ENCODE results near the gene AGPAT2.

- TF ChIP-seq, protein P1, sequence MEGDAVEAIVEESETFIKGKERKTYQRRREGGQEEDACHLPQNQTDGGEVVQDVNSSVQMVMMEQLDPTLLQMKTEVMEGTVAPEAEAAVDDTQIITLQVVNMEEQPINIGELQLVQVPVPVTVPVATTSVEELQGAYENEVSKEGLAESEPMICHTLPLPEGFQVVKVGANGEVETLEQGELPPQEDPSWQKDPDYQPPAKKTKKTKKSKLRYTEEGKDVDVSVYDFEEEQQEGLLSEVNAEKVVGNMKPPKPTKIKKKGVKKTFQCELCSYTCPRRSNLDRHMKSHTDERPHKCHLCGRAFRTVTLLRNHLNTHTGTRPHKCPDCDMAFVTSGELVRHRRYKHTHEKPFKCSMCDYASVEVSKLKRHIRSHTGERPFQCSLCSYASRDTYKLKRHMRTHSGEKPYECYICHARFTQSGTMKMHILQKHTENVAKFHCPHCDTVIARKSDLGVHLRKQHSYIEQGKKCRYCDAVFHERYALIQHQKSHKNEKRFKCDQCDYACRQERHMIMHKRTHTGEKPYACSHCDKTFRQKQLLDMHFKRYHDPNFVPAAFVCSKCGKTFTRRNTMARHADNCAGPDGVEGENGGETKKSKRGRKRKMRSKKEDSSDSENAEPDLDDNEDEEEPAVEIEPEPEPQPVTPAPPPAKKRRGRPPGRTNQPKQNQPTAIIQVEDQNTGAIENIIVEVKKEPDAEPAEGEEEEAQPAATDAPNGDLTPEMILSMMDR (IDR thresholded peaks at IDR 0.05), result peak; percentile 74
- TF ChIP-seq EZH2 (IDR thresholded peaks at IDR 0.05), result no peak
Measured at GRCh38 chr9:136629879-136630661, 57.2 kb downstream of the AGPAT2 start.
